Fibroblast of the aortic adventitia (primary cell): ENCODE data around the gene ENDOU. TPM values are rescaled to one million over a fixed set of nuclear protein-coding genes. Genes with fewer than 3 reads are reported as not detected.

ENCODE experiments used
- total RNA-seq: library from RNA; depleted of rRNA; stranded (reverse); fragments of >200 nt; gene quantifications from 2 replicates; pipeline ENCODE4 v1.2.3, GENCODE V29; 2012; ENCODE audit warnings: low replicate concordance

The ENDOU gene
- total RNA-seq, 1 donor = 0.36 TPM

Other genes with a start within 250 kb of the ENDOU start
- 15.7 and 25.7 TPM in 2 replicates for gene RPAP3, start 19.5 kb downstream of the ENDOU start, total RNA-seq
- gene RAPGEF3, start 33.4 kb upstream of the ENDOU start, total RNA-seq = 5.2 and 16.6 TPM in 2 replicates
- 22.0 and 25.1 TPM in 2 replicates for gene SLC48A1, start 47.7 kb upstream of the ENDOU start, total RNA-seq
- gene HDAC7, start 94.4 kb upstream of the ENDOU start, total RNA-seq = 48.9 and 78.8 TPM in 2 replicates
- 5.0 and 12.5 TPM in 2 replicates for gene VDR, start 179.5 kb upstream of the ENDOU start, total RNA-seq
- 13.4 and 90.7 TPM in 2 replicates for gene TMEM106C, start 238.1 kb upstream of the ENDOU start, total RNA-seq